Neural cell (in vitro differentiated cells): ENCODE measurements around the gene TMSB4X.

Experiments
- EZH2 ChIP-seq: fragments of 200-600, 300-800 bp; shearing (Covaris generic), sonication (generic); IDR thresholded peaks from 2 replicates; pipeline ENCODE4 v1.6.1; 2014; ENCODE audit warnings: antibody characterized with exemption, low read length, borderline replicate concordance, mild to moderate bottlenecking; ENCODE audit not compliant: insufficient read depth, poor library complexity, severe bottlenecking
- MXI1 ChIP-seq: fragments of 450-650 bp; conservative IDR thresholded peaks from 2 replicates; pipeline ENCODE4 v1.6.1; 2014; ENCODE audit warnings: antibody characterized with exemption, mild to moderate bottlenecking; ENCODE audit not compliant: poor library complexity, severe bottlenecking
- POLR2AphosphoS5 ChIP-seq: IDR thresholded peaks from 2 replicates; pipeline ENCODE4 v1.6.1; 2012
- RAD21 ChIP-seq: fragments of 450-650 bp; conservative IDR thresholded peaks from 2 replicates; pipeline ENCODE4 v1.6.1; 2014; ENCODE audit warnings: antibody characterized with exemption, mild to moderate bottlenecking, moderate library complexity
- TF ChIP-seq, protein P1 (sequence below): fragments of 450-650 bp; IDR thresholded peaks from 2 replicates; pipeline ENCODE4 v1.5.1; 2014; ENCODE audit warnings: antibody characterized with exemption, mild to moderate bottlenecking, moderate library complexity; ENCODE audit not compliant: poor library complexity, severe bottlenecking
- TF ChIP-seq, protein P2 (sequence below): IDR thresholded peaks from 2 replicates; pipeline ENCODE4 v1.6.1; 2012; ENCODE audit warnings: borderline replicate concordance

DNA sequence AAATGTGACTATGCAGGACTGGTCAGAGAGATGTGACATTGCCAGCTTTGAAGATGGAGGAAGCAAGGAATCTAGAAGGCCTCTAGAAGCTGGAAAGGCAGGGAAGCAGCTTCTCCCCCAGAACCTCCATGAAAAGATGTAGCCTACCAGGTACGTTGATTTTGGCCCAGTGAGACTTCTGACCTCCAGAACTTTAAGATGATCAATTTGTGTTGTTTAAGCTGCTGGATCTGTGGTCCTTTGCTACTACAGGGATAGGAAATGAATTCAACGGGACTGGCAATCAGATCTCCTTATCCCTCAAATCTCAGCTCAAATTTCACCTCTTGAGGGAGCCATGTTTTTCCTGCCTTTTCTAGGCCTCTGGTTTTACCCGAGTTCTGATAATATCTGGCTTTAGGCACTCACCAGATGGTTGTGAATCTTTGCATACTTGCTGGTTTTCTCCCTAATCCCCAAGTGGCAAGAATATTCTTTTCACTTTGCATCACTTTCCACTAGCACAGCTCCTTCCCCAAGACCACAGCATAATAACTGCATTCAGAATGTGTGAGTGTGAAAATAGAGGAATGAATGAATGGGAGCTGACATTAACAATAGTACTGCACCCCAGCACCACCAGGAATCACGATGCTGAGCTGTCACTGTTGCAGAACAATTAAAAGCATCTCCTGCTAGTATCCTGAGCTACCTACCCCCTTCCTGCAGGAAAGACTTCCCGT is 25.5 kb upstream of the TMSB4X start:
- TF ChIP-seq, protein P1, sequence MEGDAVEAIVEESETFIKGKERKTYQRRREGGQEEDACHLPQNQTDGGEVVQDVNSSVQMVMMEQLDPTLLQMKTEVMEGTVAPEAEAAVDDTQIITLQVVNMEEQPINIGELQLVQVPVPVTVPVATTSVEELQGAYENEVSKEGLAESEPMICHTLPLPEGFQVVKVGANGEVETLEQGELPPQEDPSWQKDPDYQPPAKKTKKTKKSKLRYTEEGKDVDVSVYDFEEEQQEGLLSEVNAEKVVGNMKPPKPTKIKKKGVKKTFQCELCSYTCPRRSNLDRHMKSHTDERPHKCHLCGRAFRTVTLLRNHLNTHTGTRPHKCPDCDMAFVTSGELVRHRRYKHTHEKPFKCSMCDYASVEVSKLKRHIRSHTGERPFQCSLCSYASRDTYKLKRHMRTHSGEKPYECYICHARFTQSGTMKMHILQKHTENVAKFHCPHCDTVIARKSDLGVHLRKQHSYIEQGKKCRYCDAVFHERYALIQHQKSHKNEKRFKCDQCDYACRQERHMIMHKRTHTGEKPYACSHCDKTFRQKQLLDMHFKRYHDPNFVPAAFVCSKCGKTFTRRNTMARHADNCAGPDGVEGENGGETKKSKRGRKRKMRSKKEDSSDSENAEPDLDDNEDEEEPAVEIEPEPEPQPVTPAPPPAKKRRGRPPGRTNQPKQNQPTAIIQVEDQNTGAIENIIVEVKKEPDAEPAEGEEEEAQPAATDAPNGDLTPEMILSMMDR, result no peak
- TF ChIP-seq EZH2, result no peak
- no peak for TF ChIP-seq RAD21
- TF ChIP-seq, protein P2, sequence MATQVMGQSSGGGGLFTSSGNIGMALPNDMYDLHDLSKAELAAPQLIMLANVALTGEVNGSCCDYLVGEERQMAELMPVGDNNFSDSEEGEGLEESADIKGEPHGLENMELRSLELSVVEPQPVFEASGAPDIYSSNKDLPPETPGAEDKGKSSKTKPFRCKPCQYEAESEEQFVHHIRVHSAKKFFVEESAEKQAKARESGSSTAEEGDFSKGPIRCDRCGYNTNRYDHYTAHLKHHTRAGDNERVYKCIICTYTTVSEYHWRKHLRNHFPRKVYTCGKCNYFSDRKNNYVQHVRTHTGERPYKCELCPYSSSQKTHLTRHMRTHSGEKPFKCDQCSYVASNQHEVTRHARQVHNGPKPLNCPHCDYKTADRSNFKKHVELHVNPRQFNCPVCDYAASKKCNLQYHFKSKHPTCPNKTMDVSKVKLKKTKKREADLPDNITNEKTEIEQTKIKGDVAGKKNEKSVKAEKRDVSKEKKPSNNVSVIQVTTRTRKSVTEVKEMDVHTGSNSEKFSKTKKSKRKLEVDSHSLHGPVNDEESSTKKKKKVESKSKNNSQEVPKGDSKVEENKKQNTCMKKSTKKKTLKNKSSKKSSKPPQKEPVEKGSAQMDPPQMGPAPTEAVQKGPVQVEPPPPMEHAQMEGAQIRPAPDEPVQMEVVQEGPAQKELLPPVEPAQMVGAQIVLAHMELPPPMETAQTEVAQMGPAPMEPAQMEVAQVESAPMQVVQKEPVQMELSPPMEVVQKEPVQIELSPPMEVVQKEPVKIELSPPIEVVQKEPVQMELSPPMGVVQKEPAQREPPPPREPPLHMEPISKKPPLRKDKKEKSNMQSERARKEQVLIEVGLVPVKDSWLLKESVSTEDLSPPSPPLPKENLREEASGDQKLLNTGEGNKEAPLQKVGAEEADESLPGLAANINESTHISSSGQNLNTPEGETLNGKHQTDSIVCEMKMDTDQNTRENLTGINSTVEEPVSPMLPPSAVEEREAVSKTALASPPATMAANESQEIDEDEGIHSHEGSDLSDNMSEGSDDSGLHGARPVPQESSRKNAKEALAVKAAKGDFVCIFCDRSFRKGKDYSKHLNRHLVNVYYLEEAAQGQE, result no peak
- TF ChIP-seq MXI1, result no peak
- TF ChIP-seq POLR2AphosphoS5, result no peak
